Right ventricle myocardium superior (tissue), 1 donor: Measurements from ENCODE around the gene CREB5. TPM values are rescaled to one million over a fixed set of nuclear protein-coding genes. Genes with fewer than 3 reads are reported as not detected.
"Not testable (repeated sequence)": the region's sequence is repeated elsewhere in the genome, so short reads cannot be mapped to it uniquely, and the experiment has no call there.

Experiments used
- ATAC-seq: fragments of 200-7000 bp; cut with Tn5 transposase; one replicate; pipeline ENCODE4 v1.9.1; 2020; ENCODE audit warnings: mild to moderate bottlenecking; ENCODE audit not compliant: poor library complexity
- DNase-seq: peaks from one replicate; pipeline ENCODE4 v3.0.0-alpha.2; 2020
- intact Hi-C: fragments of 100-400 bp; cut with DNase I; formaldehyde crosslinking; loops from one replicate; pipeline ENCODE4 v1.11.2; 2022
- total RNA-seq: library from RNA; stranded (reverse); fragmentation: NEBNext Ultra II Directional; extraction: Animal tissue kit (Norgen Biotek cat#: 25700); gene quantifications from one replicate; pipeline ENCODE4 v1.2.1, GENCODE V29; 2021
- donor health status: DM: no; HTN: yes; CAD: no; lungs with severe emphysema.

Gene CREB5
- total RNA-seq, 1 donor from 2014 or later = 4.7 TPM

GRCh38 chr7:28581351-28581750 is 169.0 kb downstream of the CREB5 start:
- ATAC-seq = no peak
- DNase-seq = no peak
- intact Hi-C loops = no loop called here

DNA sequence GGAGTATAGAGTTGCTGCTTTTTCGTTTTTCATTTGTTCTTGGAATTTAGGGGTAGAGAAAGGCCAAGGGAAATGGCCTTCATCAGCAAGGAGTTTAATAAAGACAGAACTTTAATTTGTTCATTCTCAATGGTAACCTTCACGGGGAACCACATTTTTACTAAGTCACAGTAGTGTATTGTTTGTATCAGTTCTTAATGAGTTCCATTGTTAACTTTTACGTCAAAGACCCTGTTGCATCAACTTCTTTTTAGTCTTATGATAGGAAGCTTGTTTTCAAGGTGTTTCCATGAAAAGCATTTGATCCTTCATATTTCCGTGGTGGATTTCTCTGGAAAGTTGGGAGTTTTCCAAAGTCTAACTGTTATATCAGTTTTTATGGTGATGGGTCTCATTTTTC is 169.9 kb downstream of the CREB5 start:
- ATAC-seq (no peak), DNase-seq (no peak)
- intact Hi-C loops = no loop called here

DNA sequence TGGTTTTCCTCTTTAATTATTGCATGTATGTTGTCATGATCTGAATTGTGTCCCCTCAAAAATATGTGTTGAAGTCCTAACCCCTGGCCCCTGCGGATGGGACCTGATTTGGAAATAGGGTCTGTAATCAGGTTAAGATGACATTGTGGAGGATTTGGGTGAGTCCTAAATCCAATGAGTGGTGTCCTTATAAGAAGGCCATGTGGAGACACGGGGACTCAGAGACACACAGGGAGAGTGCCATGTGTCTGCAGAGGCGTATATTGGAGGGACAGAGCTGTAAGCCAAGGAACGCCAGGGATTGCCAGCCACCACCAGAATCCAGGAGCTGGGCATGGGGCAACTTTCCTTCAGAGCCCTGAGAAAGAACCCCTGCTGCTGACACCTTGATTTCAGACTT is 171.9 kb downstream of the CREB5 start:
- DNase-seq (no peak), ATAC-seq (no peak)
- intact Hi-C loops = no loop called here

DNA sequence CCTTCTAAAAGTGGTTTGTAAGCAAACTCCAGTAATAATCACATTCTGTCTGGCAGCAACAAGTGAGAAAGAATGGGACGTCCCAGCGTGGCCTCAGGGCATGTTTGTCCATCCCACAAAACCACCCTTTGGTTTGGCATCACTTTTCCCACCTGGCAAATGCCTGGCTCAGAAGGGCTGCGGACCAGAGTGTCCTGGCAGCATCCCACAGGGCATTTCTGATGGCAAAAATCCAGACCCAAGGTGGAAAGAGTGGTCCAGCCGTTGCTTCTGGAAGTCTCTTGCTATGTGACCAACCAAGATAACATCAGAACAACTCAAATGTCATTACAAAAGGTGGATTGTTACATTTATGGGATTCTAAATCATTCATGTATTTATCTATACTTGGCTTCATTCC is 174.4 kb downstream of the CREB5 start:
- DNase-seq (no peak), ATAC-seq (no peak)
- intact Hi-C loops = no loop called here

- DNase-seq (no peak), ATAC-seq (no peak)
- intact Hi-C loops = no loop called here
Measured at GRCh38 chr7:28587211-28587610, 174.9 kb downstream of the CREB5 start.

- intact Hi-C loops = no loop called here
- ATAC-seq (no peak), DNase-seq (no peak)
Measured at GRCh38 chr7:28588602-28589001, 176.3 kb downstream of the CREB5 start.

DNA sequence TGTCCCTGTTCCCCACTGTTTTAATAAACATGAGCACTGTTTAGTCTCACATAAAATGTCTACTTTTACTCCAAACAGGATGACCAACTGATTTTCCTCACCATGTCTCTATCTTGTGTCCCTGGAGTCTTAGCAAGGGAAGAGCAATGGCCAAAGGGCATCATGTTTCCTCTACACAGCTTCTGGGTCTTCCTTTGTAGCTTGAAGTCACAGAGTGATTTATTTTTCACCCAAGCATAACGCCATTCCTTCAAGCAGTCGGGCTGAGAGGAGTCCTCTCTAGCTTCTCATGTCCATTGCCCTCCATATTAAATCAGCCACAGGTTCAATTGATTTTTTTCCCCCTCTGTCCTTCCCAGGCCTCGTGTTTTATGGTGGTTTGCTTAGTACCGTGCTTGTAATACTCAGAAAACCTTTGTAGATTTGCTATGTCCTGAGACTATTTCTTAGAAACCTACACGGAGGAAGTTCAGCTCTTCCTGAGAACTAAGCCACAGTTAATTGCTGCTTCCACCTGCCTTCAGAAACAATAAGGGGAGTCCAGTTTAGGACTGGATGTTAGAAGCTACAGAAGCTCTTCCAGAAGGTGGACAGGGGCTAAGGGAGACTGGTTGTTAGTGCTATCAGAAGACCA is 178.8 kb downstream of the CREB5 start:
- no peak for ATAC-seq
- intact Hi-C loops = no loop called here
- DNase-seq = no peak

DNA sequence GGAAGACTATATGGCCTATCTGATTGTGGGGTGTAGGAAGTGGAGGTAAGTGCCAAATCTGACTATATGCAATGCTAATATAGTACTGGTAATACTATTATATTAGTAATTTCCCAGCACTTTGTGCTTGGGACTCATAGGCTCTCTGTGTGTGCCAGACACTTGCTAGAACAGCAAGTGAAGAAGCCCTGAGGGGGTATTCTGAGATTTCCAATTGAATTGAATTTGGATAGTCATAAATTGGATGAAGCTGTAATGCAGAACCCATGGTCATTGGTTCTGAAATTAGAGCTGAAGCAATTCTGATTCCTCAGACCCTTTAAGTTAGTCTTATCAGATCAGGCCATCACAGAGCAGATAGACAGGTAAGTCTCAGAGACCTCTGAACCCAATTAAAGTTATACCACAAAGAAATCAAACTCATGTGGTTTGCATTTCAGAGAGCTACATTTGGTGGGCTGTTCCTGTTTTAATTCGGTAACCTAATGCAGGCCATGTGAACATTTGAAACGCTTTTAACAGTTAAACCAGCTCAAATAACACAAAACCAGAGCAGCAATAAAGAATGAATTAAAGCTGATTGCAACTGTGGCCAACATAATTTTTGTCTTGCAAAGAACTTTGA is 179.5 kb downstream of the CREB5 start:
- ATAC-seq = no peak
- intact Hi-C loops = no loop called here
- no peak for DNase-seq

GRCh38 chr7:28592861-28593260 is 180.5 kb downstream of the CREB5 start:
- ATAC-seq (no peak), DNase-seq (no peak)
- intact Hi-C loops = no loop called here

GRCh38 chr7:28595076-28595475 is 182.8 kb downstream of the CREB5 start:
- DNase-seq = no peak
- no peak for ATAC-seq
- intact Hi-C loops = no loop called here

GRCh38 chr7:28595801-28596200 is 183.5 kb downstream of the CREB5 start:
- intact Hi-C loops = no loop called here
- ATAC-seq = no peak
- DNase-seq = no peak

GRCh38 chr7:28596245-28596935 is 184.1 kb downstream of the CREB5 start:
- DNase-seq (no peak), ATAC-seq (no peak)
- intact Hi-C loops = no loop called here

GRCh38 chr7:28597284-28597683 is 185.0 kb downstream of the CREB5 start:
- no peak for DNase-seq
- no peak for ATAC-seq
- intact Hi-C loops = no loop called here

DNA sequence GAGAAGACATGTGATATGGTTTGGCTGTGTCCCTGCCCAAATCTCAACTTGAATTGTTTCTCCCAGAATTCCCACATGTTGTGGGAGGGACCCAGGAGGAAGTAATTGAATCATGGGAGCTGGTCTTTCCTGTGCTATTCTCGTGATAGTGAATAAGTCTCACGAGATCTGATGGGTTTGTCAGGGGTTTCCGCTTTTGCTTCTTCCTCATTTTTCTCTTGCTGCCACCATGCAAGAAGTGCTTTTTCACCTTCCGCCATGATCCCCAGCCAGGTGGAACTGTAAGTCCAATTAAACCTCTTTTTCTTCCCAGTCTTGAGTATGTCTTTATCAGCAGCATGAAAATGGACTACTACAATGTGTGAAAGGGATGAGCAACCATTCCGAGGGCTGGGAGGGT is 185.7 kb downstream of the CREB5 start:
- DNase-seq, ATAC-seq, intact Hi-C loops: not testable (repeated sequence)

- ATAC-seq (no peak), DNase-seq (no peak)
- intact Hi-C loops = no loop called here
Measured at GRCh38 chr7:28598586-28598985, 186.3 kb downstream of the CREB5 start.

- DNase-seq (no peak), ATAC-seq (no peak)
- intact Hi-C loops = no loop called here
Measured at GRCh38 chr7:28599411-28599810, 187.1 kb downstream of the CREB5 start.

DNA sequence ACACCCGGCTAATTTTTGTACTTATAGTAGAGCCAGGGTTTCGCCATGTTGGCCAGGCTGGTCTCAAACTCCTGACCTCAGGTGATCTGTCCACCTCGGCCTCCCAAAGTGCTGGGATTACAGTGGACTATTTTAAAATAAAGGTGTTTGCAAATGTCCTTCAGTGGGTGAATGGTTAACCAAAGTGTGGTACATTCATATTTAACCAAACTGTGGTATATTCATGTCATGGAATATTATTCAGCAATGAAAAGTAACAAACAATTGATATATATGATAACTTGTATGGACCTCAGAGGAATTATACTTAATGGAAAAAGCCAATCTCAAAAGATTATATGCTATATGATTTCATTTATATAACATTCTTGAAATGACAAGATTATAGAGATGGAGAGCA is 190.0 kb downstream of the CREB5 start:
- no peak for DNase-seq
- intact Hi-C loops = loop anchor here (10.0 kb wide), 1 partner anchor 67 kb away; no protein-coding TSS in a partner anchor

GRCh38 chr7:28605427-28606085 is 193.2 kb downstream of the CREB5 start:
- no peak for ATAC-seq
- no peak for DNase-seq
- intact Hi-C loops = loop anchor here (10.0 kb wide), 1 partner anchor 71 kb away; no protein-coding TSS in a partner anchor

More for the DNA sequence above, 190.0 kb downstream of the CREB5 start:
- no peak for ATAC-seq

DNA sequence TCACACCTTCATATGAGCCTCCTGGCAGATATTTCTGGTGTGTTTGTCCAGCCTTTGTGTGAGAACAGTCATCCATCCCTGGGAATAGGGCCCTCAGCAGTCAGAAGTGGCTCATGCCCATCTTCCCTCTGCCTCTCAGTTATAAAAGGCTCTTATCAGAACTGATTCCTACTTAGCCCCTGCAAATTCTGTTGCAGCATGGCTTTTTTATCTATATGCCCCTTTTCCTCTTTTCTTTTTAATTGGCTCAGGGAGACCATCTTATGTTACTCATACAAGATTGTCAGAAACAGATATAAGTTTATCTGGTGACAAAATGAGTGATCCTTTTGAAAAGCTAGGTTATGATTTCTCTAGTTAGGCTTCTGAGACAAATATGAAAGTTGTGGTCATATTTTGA is 194.1 kb downstream of the CREB5 start:
- DNase-seq (no peak), ATAC-seq (no peak)
- intact Hi-C loops = loop anchor here (10.0 kb wide), 1 partner anchor 72 kb away; no protein-coding TSS in a partner anchor

DNA sequence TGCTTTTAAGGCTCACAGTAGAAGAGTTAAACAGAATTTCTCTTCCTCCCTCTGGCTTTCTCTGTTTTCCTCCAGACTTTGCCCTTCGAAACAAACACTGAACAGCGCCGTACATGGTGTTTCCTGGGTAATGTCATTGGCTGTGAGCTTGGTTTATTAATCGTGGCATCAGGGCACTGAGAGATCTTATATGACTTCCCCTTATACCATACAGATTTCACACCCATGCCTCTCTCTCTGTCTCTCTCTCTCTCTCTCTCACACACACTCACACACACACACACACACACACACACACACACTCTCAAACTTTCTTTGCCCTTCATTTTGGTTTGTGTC is 195.5 kb downstream of the CREB5 start:
- ATAC-seq = no peak

More for the DNA sequence above, 195.5 kb downstream of the CREB5 start:
- intact Hi-C loops = loop anchor here (10.0 kb wide), 1 partner anchor 73 kb away; no protein-coding TSS in a partner anchor
- DNase-seq = no peak
